Measurements from ENCODE around the gene CRYL1. TPM values are rescaled to one million over a fixed set of nuclear protein-coding genes. Genes with fewer than 3 reads are reported as not detected.

Gene CRYL1
- total and polyA plus RNA-seq, 2 of the 8 experiments (the other 6 are each of a cell fraction or from before 2014, with no cell fraction given): 1.9 to 6.4 TPM

- TF ChIP-seq TEAD4 (IDR thresholded peaks at IDR 0.05; ENCODE audit: low read depth, low read length): no peak
- TF ChIP-seq USF2 (IDR thresholded peaks at IDR 0.05; ENCODE audit: low read length): no peak
- no peak for TF ChIP-seq NANOG (IDR thresholded peaks at IDR 0.05; ENCODE audit: insufficient read depth, low read depth, low read length, poor library complexity, severe bottlenecking)
Observed at GRCh38 chr13:20501120-20501519, 24.5 kb downstream of the CRYL1 start (continued).
